GM19395 (cell line): ENCODE results near the gene FANCL.
"Not testable (repeated sequence)": the region's sequence is repeated elsewhere in the genome, so short reads cannot be mapped to it uniquely, and the experiment has no call there.

ENCODE experiments used
- ATAC-seq: cut with Tn5 transposase; IDR thresholded peaks from one replicate; pipeline ENCODE4 v1.9.1; 2021; ENCODE audit warnings: mild to moderate bottlenecking, moderate library complexity; ENCODE audit not compliant: unreplicated experiment

The FANCL gene

GRCh38 chr2:58207189-58207588 is 33.9 kb downstream of the FANCL start:
- no peak for ATAC-seq

GRCh38 chr2:58206785-58207184 is 34.3 kb downstream of the FANCL start:
- no peak for ATAC-seq

- no peak for ATAC-seq
These were observed 36.7 kb downstream of the FANCL start for GRCh38 chr2:58204195-58204959.

- ATAC-seq = no peak
These were observed 38.1 kb downstream of the FANCL start for GRCh38 chr2:58203018-58203417.

- ATAC-seq = no peak
These were observed 38.7 kb downstream of the FANCL start for GRCh38 chr2:58202404-58202803.

GRCh38 chr2:58197894-58198293 is 43.2 kb downstream of the FANCL start:
- ATAC-seq = no peak

GRCh38 chr2:58195662-58196061 is 45.5 kb downstream of the FANCL start:
- ATAC-seq = no peak

GRCh38 chr2:58194458-58194857 is 46.7 kb downstream of the FANCL start:
- ATAC-seq = no peak

GRCh38 chr2:58187022-58187421 is 54.1 kb downstream of the FANCL start:
- ATAC-seq = not testable (repeated sequence)

GRCh38 chr2:58186501-58186900 is 54.6 kb downstream of the FANCL start:
- no peak for ATAC-seq

- no peak for ATAC-seq
These were observed 58.6 kb downstream of the FANCL start for GRCh38 chr2:58182527-58182926.

GRCh38 chr2:58180635-58181034 is 60.5 kb downstream of the FANCL start:
- no peak for ATAC-seq

GRCh38 chr2:58180175-58180574 is 61.0 kb downstream of the FANCL start:
- ATAC-seq = not testable (repeated sequence)

- ATAC-seq = not testable (repeated sequence)
These were observed 63.9 kb downstream of the FANCL start for GRCh38 chr2:58177187-58177586.

GRCh38 chr2:58171831-58172230 is 69.3 kb downstream of the FANCL start:
- ATAC-seq = not testable (repeated sequence)

GRCh38 chr2:58170334-58170933 is 70.7 kb downstream of the FANCL start:
- ATAC-seq = not testable (repeated sequence)

- ATAC-seq = not testable (repeated sequence)
These were observed 71.3 kb downstream of the FANCL start for GRCh38 chr2:58169845-58170244.

GRCh38 chr2:58168130-58168529 is 73.0 kb downstream of the FANCL start:
- ATAC-seq = not testable (repeated sequence)

- ATAC-seq = no peak
These were observed 77.2 kb downstream of the FANCL start for GRCh38 chr2:58163913-58164312.

- ATAC-seq = no peak
These were observed 82.6 kb downstream of the FANCL start for GRCh38 chr2:58158481-58158880.

GRCh38 chr2:58157754-58158153 is 83.4 kb downstream of the FANCL start:
- ATAC-seq = no peak

GRCh38 chr2:58156780-58157179 is 84.3 kb downstream of the FANCL start:
- ATAC-seq = no peak
